LNCaP clone FGC (cell line): Measurements from ENCODE around the gene B3GALNT1.

Source experiments
- DNase-seq: peaks from one replicate; pipeline ENCODE4 v3.0.0-alpha.2; 2011; ENCODE audit warnings: low read depth
- H3K4me3 ChIP-seq: 2 replicates; pipeline ENCODE4 v1.5.1; 2011; ENCODE audit warnings: mild to moderate bottlenecking, low read depth, low read length, control low read depth
- CTCF ChIP-seq: IDR thresholded peaks from 2 replicates; pipeline ENCODE4 v1.5.1; 2012; ENCODE audit warnings: mild to moderate bottlenecking; ENCODE audit not compliant: control insufficient read depth, insufficient read depth; ENCODE audit errors: extremely low read depth

B3GALNT1 gene

DNA sequence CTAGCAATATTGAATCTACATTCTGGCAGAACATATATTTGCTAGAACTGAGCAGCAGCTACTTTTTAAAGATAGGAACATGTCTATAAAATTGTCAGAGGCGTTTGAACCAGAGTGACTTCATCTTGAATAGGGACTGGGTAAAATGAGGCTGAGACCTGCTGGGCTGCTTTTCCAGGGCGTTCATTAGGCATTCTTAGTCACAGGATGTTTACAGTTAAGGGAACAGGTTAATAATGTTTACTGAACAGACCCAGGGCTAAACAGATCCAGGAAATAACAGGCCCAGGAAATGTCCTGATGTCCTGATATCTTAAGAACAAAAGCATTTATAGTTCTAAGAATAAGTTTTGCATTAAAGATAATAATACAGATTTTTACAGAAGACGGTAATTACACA lies 34.5 kb upstream of the B3GALNT1 start:
- H3K4me3 ChIP-seq = no peak overlapping the region
- no peak for TF ChIP-seq CTCF
- peak; percentile 28 for DNase-seq

GRCh38 chr3:161137260-161137659 lies 32.1 kb upstream of the B3GALNT1 start:
- no peak for TF ChIP-seq CTCF
- no peak overlapping the region for H3K4me3 ChIP-seq
- DNase-seq = no peak

DNA sequence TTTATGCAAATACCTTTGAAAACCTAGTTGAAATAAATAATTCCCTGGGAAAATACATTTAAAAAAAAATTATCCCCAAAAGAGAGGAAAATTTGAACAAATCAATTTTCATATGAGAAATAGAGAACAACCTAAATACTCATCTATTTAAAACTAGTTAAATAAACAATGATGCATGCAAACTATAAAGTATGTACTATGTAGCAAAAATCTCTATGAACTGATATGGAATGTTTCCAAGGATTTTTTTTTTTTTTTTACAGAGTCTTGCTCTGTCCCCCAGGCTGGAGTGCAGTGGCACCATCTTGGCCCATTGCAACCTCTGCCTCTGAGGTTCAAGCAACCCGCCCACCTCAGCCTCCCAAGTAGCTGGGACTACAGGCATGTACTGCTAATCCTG lies 27.2 kb upstream of the B3GALNT1 start:
- DNase-seq = no peak

GRCh38 chr3:161126495-161126894 lies 21.3 kb upstream of the B3GALNT1 start:
- no peak overlapping the region for H3K4me3 ChIP-seq
- no peak for TF ChIP-seq CTCF
- DNase-seq = no peak

More for the DNA sequence above, 27.2 kb upstream of the B3GALNT1 start:
- TF ChIP-seq CTCF = no peak
- no peak overlapping the region for H3K4me3 ChIP-seq

- DNase-seq = no peak
- TF ChIP-seq CTCF = no peak
- no peak overlapping the region for H3K4me3 ChIP-seq
These were observed 12.5 kb upstream of the B3GALNT1 start for GRCh38 chr3:161117646-161118045.

- no peak for DNase-seq
- H3K4me3 ChIP-seq = no peak overlapping the region
- no peak for TF ChIP-seq CTCF
These were observed 3.7 kb upstream of the B3GALNT1 start for GRCh38 chr3:161108840-161109239.

GRCh38 chr3:161107311-161107710 lies 2.2 kb upstream of the B3GALNT1 start:
- no peak for TF ChIP-seq CTCF
- H3K4me3 ChIP-seq = no peak overlapping the region
- DNase-seq = peak; percentile 40
